IMR-90 (cell line): ENCODE results near the gene PNPLA1. TPM values are rescaled to one million over a fixed set of nuclear protein-coding genes. Genes with fewer than 3 reads are reported as not detected.

Experiments
- ATAC-seq: fragments of 200-7000 bp; cut with Tn5 transposase; 2 replicates; pipeline ENCODE4 v1.9.1; 2020; ENCODE audit warnings: low read depth, mild to moderate bottlenecking, moderate library complexity
- BruUV-seq: library from RNA; stranded (reverse); fragments of 400-500 nt; replicated peaks from 2 replicates; lab custom pipeline; 2021; lab: Mats Ljungman, UMichigan
- CTCF ChIA-PET: fragments of 300-600 bp; formaldehyde crosslinking; extraction: SDS; loops from one replicate; lab custom pipeline; 2021; ENCODE audit warnings: antibody characterized with exemption; lab: Yijun Ruan, JAX
- POLR2A ChIA-PET: fragments of 300-600 bp; sonication (Branson Sonifier 250); formaldehyde crosslinking; loops from one replicate; lab custom pipeline; 2022; ENCODE audit warnings: antibody characterized with exemption; ENCODE audit not compliant: unreplicated experiment; lab: Charles Lee
- DNase-seq: peaks from one replicate; pipeline ENCODE4 v3.0.0; 2013
- H2AFZ ChIP-seq: replicated peaks from 2 replicates; pipeline ENCODE3; 2013; ENCODE audit warnings: low read length, mild to moderate bottlenecking; ENCODE audit not compliant: poor library complexity
- H2AK5ac ChIP-seq: 2 replicates; pipeline ENCODE4 v1.6.1; 2013; ENCODE audit warnings: low read depth, low read length, inconsistent platforms
- H2AK9ac ChIP-seq: replicated peaks from 2 replicates; pipeline ENCODE3; 2013; ENCODE audit warnings: mild to moderate bottlenecking, low read depth, low read length, moderate library complexity; ENCODE audit not compliant: poor library complexity
- H2BK120ac ChIP-seq: 2 replicates; pipeline ENCODE4 v1.6.1; 2013; ENCODE audit warnings: low read depth, low read length, inconsistent platforms
- H2BK15ac ChIP-seq: 3 replicates; pipeline ENCODE4 v1.6.1; 2013; ENCODE audit warnings: low read depth, low read length, inconsistent platforms
- H2BK20ac ChIP-seq: 2 replicates; pipeline ENCODE4 v1.6.1; 2013; ENCODE audit warnings: low read depth, mild to moderate bottlenecking, inconsistent platforms, low read length, moderate library complexity
- H2BK5ac ChIP-seq: 2 replicates; pipeline ENCODE4 v1.6.1; 2013; ENCODE audit warnings: mild to moderate bottlenecking, low read depth, low read length, inconsistent platforms; ENCODE audit not compliant: poor library complexity, severe bottlenecking
- H3K14ac ChIP-seq: replicated peaks from 2 replicates; pipeline ENCODE4 v1.6.1; 2013; ENCODE audit warnings: low read depth, low read length, inconsistent platforms
- H3K18ac ChIP-seq: 2 replicates; pipeline ENCODE4 v1.6.1; 2013; ENCODE audit warnings: low read depth, low read length, control low read depth
- H3K23ac ChIP-seq: 2 replicates; pipeline ENCODE4 v1.6.1; 2013; ENCODE audit warnings: low read depth, low read length, inconsistent platforms
- H3K27ac ChIP-seq: 2 replicates; pipeline ENCODE4 v1.5.1; 2013; ENCODE audit warnings: mild to moderate bottlenecking, control low read depth, low read length; ENCODE audit not compliant: insufficient read depth
- H3K27me3 ChIP-seq: 2 replicates; pipeline ENCODE4 v1.6.1; 2013; ENCODE audit warnings: low read length; ENCODE audit not compliant: control insufficient read depth, insufficient read depth
- H3K36me3 ChIP-seq: 2 replicates; pipeline ENCODE4 v1.6.1; 2013; ENCODE audit warnings: low read length, mixed read lengths; ENCODE audit not compliant: control insufficient read depth, insufficient read depth
- H3K4ac ChIP-seq: 2 replicates; pipeline ENCODE4 v1.6.1; 2013; ENCODE audit warnings: low read depth, low read length, inconsistent platforms
- H3K4me1 ChIP-seq: 2 replicates; pipeline ENCODE4 v1.6.1; 2013; ENCODE audit warnings: low read length, mixed read lengths; ENCODE audit not compliant: control insufficient read depth, insufficient read depth
- H3K4me2 ChIP-seq: 2 replicates; pipeline ENCODE4 v1.6.1; 2013; ENCODE audit warnings: low read depth, mild to moderate bottlenecking, control low read depth, low read length, moderate library complexity
- H3K4me3 ChIP-seq: 2 replicates; pipeline ENCODE4 v1.5.1; 2013; ENCODE audit warnings: low read depth, mild to moderate bottlenecking, control low read depth, low read length, moderate library complexity; ENCODE audit not compliant: insufficient read depth
- H3K56ac ChIP-seq: 2 replicates; pipeline ENCODE4 v1.6.1; 2013; ENCODE audit warnings: low read length, inconsistent platforms; ENCODE audit not compliant: insufficient read depth; ENCODE audit errors: extremely low read depth
- H3K79me1 ChIP-seq, 2 experiments: 2 replicates each; pipeline ENCODE4 v1.6.1; 2013; ENCODE audit warnings: low read length in 2 of 2, inconsistent platforms in 1 of 2, low read depth in 1 of 2
- H3K9ac ChIP-seq: 2 replicates; pipeline ENCODE4 v1.6.1; 2013; ENCODE audit warnings: low read depth, low read length, control low read depth
- H3K9me1 ChIP-seq: 2 replicates; pipeline ENCODE4 v1.6.1; 2013; ENCODE audit warnings: low read length, inconsistent platforms; ENCODE audit not compliant: insufficient read depth
- H3K9me3 ChIP-seq: 2 replicates; pipeline ENCODE4 v1.6.1; 2013; ENCODE audit warnings: low read length; ENCODE audit not compliant: control insufficient read depth, insufficient read depth
- H4K20me1 ChIP-seq: 2 replicates; pipeline ENCODE4 v1.6.1; 2013; ENCODE audit warnings: low read length, inconsistent platforms; ENCODE audit not compliant: insufficient read depth
- H4K5ac ChIP-seq: 2 replicates; pipeline ENCODE4 v1.6.1; 2013; ENCODE audit warnings: mild to moderate bottlenecking, low read depth, low read length, control low read depth
- H4K8ac ChIP-seq, 2 experiments: 2 replicates each; pipeline ENCODE4 v1.6.1; 2013; ENCODE audit warnings: low read depth in 2 of 2, low read length in 2 of 2, control low read depth in 1 of 2, inconsistent platforms in 1 of 2
- H4K91ac ChIP-seq: 2 replicates; pipeline ENCODE4 v1.6.1; 2013; ENCODE audit warnings: low read depth, low read length, inconsistent platforms; ENCODE audit not compliant: insufficient read depth
- MXI1 ChIP-seq: IDR thresholded peaks from 2 replicates; pipeline ENCODE4 v1.6.1; 2012; ENCODE audit warnings: low read depth, mild to moderate bottlenecking, low read length, moderate library complexity, borderline replicate concordance
- NFE2L2 ChIP-seq: fragments of 150-350 bp; IDR thresholded peaks from 2 replicates; pipeline ENCODE4 v1.6.1; 2016; ENCODE audit warnings: low read depth, mild to moderate bottlenecking, low read length
- POLR2A ChIP-seq: IDR thresholded peaks from 2 replicates; pipeline ENCODE4 v1.6.1; 2012; ENCODE audit warnings: mild to moderate bottlenecking, low read depth, low read length
- WGBS, 2 experiments: methylation state at CpG; one replicate each; pipeline versions ENCODE4 v1.1.5 to v1.1.7; 2013; ENCODE audit warnings: missing lambda C conversion rate in 2 of 2; ENCODE audit not compliant: insufficient read length in 1 of 2; ENCODE audit errors: extremely low coverage in 2 of 2; 5-methylcytosine and 5-hydroxymethylcytosine counted together
- dilution Hi-C: fragments of 300-500 bp; cut with HindIII; formaldehyde crosslinking; loops from one replicate; pipeline ENCODE4 v1.14.3; 2018; ENCODE audit warnings: low sequenced_read_pairs; ENCODE audit not compliant: unreplicated experiment
- in situ Hi-C: fragments of 300-500 bp; cut with MboI; formaldehyde crosslinking; loops from 3 replicates; pipeline ENCODE4 v1.14.3; 2019; ENCODE audit warnings: low sequenced_read_pairs, inconsistent platforms, mixed read lengths
- intact Hi-C: fragments of 100-400 bp; cut with micrococcal nuclease; formaldehyde crosslinking; loops from 2 replicates; pipeline ENCODE4 v1.10.0; 2022
- polyA plus RNA-seq, 3 experiments: library from polyadenylated mRNA; depleted of rRNA; stranded (reverse); fragments of >200 nt; gene quantifications; 2 replicates each; pipeline ENCODE4 v1.2.3, GENCODE V29; 2012; ENCODE audit warnings: low replicate concordance in 1 of 3
- total RNA-seq: library from RNA; depleted of rRNA; stranded (reverse); fragments of >200 nt; gene quantifications from 2 replicates; pipeline ENCODE4 v1.2.3, GENCODE V29; 2012

The PNPLA1 gene
- total and polyA plus RNA-seq, 2 of the 4 experiments (the other 2 are of a cell fraction) = not detected

- H3K9me1 ChIP-seq = no peaks in the 10 kb centered on the region
- ChIA-PET CTCF (interaction anchor here (0.6 kb wide), 1 partner anchor 299 kb away, joined by 3 read pairs; no protein-coding TSS in a partner anchor), POLR2A (interaction anchor here (0.6 kb wide), 1 partner anchor 39 kb away, joined by 3 read pairs; no protein-coding TSS in a partner anchor)
- no peak overlapping the region for H4K5ac ChIP-seq
- H2BK15ac ChIP-seq = no peak overlapping the region
- no CpG with 5 or more reads among the region's 3 CpGs for WGBS, 2 experiments
- H3K79me1 ChIP-seq = no peaks in the 10 kb centered on the region
- no peak overlapping the region for H2BK5ac ChIP-seq
- TF ChIP-seq NFE2L2 (no peak), MXI1 (no peak), POLR2A (no peak)
- H2BK120ac ChIP-seq = no peak overlapping the region
- no peak overlapping the region for H3K4me2 ChIP-seq
- H3K56ac ChIP-seq = no peak overlapping the region
- no peak overlapping the region for H2BK20ac ChIP-seq
- H3K27ac ChIP-seq = no peak overlapping the region
- H2AK9ac ChIP-seq = no peak overlapping the region
- dilution Hi-C loops (no loop called here), intact Hi-C loops (no loop called here), in situ Hi-C loops (no loop called here)
- no peak overlapping the region for H2AK5ac ChIP-seq
- no peaks in the 10 kb centered on the region for H4K20me1 ChIP-seq
- no peak overlapping the region for H3K18ac ChIP-seq
- no peak overlapping the region for H4K91ac ChIP-seq
- H3K27me3 ChIP-seq = peaks cover 73% of the 10 kb centered on the region
- no peaks in the 10 kb centered on the region for H3K4me1 ChIP-seq
- no peak for DNase-seq
- no peak overlapping the region for H3K4ac ChIP-seq
- ATAC-seq = no peak
- no peaks in the 10 kb centered on the region for H3K36me3 ChIP-seq
- no peak overlapping the region for H3K9ac ChIP-seq
- H3K4me3 ChIP-seq = no peak overlapping the region
- no peak overlapping the region for H4K8ac ChIP-seq
- no peak overlapping the region for H3K23ac ChIP-seq
- no TSS peak for BruUV-seq
- H3K9me3 ChIP-seq = no peaks in the 10 kb centered on the region
- no peak overlapping the region for H3K14ac ChIP-seq
- no peak overlapping the region for H2AFZ ChIP-seq
Observed at GRCh38 chr6:36280467-36280866, 10.6 kb downstream of the PNPLA1 start.
